GM06990 (cell line): Measurements from ENCODE around the gene AP3D1.
A peak's percentile ranks its signal among the peaks of the same experiment; 100 is the strongest.

ENCODE experiments used
- DNase-seq: peaks from one replicate; pipeline ENCODE4 v3.0.0-alpha.2; 2011; ENCODE audit not compliant: insufficient read length; ENCODE audit errors: extremely low read depth
- H3K27me3 ChIP-seq: replicated peaks from 2 replicates; pipeline ENCODE4 v1.6.0; 2011; ENCODE audit warnings: low read length; ENCODE audit not compliant: control insufficient read depth, insufficient read depth
- H3K36me3 ChIP-seq: 2 replicates; pipeline ENCODE4 v1.5.1; 2011; ENCODE audit warnings: low read length; ENCODE audit not compliant: control insufficient read depth, insufficient read depth
- H3K4me3 ChIP-seq: replicated peaks from 2 replicates; pipeline ENCODE4 v1.5.1; 2011; ENCODE audit warnings: low read depth, mild to moderate bottlenecking, control low read depth, low read length
- CTCF ChIP-seq: IDR thresholded peaks from 2 replicates; pipeline ENCODE4 v1.5.1; 2011; ENCODE audit warnings: low read length, control low read depth, mild to moderate bottlenecking, inconsistent platforms; ENCODE audit not compliant: insufficient read depth, poor library complexity, severe bottlenecking

The AP3D1 gene

GRCh38 chr19:2051773-2052704 is 99.3 kb downstream of the AP3D1 start:
- DNase-seq: peak; percentile 81
- Histone ChIP-seq H3K4me3 (peak overlapping the region; percentile 55; the same call in 1 of the 2 replicates), H3K27me3 (no peaks in the 10 kb centered on the region), H3K36me3 (peaks cover 16% of the 10 kb centered on the region)
- TF ChIP-seq CTCF: peak; percentile 15

- TF ChIP-seq CTCF: peak; percentile 33
- H3K27me3 ChIP-seq: no peaks in the 10 kb centered on the region
- DNase-seq: peak; percentile 90
- H3K4me3 ChIP-seq: peak within 1 kb of the TSS; percentile 98
- H3K36me3 ChIP-seq: peaks cover 21% of the 10 kb centered on the region
Measured at GRCh38 chr19:2050991-2051772, 100.2 kb downstream of the AP3D1 start, which contains the start of gene MKNK2. MKNK2 (minus strand) TSS chr19:2051244; CDS start chr19:2050851, 393 bp downstream.
